ENCODE data around the gene NKD2. TPM values are rescaled to one million over a fixed set of nuclear protein-coding genes. Genes with fewer than 3 reads are reported as not detected.

Gene NKD2
- total RNA-seq, 2 experiments from 2014 or later, result 0.38 TPM

GRCh38 chr5:1012313-1012841 is 3.8 kb downstream of the NKD2 start:
- no peaks in the 10 kb centered on the region for H3K79me2 ChIP-seq (ENCODE audit: insufficient read depth, low read depth, low read length)
- no peaks in the 10 kb centered on the region for H3K9me3 ChIP-seq (ENCODE audit: low read length)
- no peaks in the 10 kb centered on the region for H3K36me3 ChIP-seq (ENCODE audit: insufficient read depth, low read length)
- no peaks in the 10 kb centered on the region for H3K9me2 ChIP-seq (ENCODE audit: insufficient read depth, low read length)
- no peak overlapping the region for H3K27ac ChIP-seq (ENCODE audit: low read depth, low read length, poor library complexity, severe bottlenecking)
- no peaks in the 10 kb centered on the region for H3K4me1 ChIP-seq (ENCODE audit: insufficient read depth, low read length, poor library complexity, severe bottlenecking)
- POLR2A ChIA-PET, result no interaction called here
- intact Hi-C loops (cut with micrococcal nuclease; ENCODE audit: unreplicated experiment), result no loop called here
- CTCF ChIA-PET (ENCODE audit: unreplicated experiment), result no interaction called here
- H2AFZ ChIP-seq (ENCODE audit: low read length), result no peak overlapping the region
- H3K4me2 ChIP-seq (ENCODE audit: low read length), result no peak overlapping the region
- no TSS peak for BruUV-seq (replicated peaks)
- H4K20me1 ChIP-seq (ENCODE audit: insufficient read depth, low read length), result no peaks in the 10 kb centered on the region
- TF ChIP-seq EZH2phosphoT487 (IDR thresholded peaks at IDR 0.05; ENCODE audit: borderline replicate concordance, low read depth, low read length) (no peak), CTCF (conservative IDR thresholded peaks at IDR 0.05; ENCODE audit: low read length) (no peak)
- H3K4me3 ChIP-seq (ENCODE audit: low read depth, low read length, poor library complexity, severe bottlenecking), result no peak overlapping the region
- no peak for DNase-seq (ENCODE audit: low spot score)

- no peak overlapping the region for H2AFZ ChIP-seq (ENCODE audit: low read length)
- no peak for DNase-seq (ENCODE audit: low spot score)
- no TSS peak for BruUV-seq (replicated peaks)
- H3K9me2 ChIP-seq (ENCODE audit: insufficient read depth, low read length), result no peaks in the 10 kb centered on the region
- H3K27ac ChIP-seq (ENCODE audit: low read depth, low read length, poor library complexity, severe bottlenecking), result no peak overlapping the region
- H3K9me3 ChIP-seq (ENCODE audit: low read length), result no peaks in the 10 kb centered on the region
- no peak for TF ChIP-seq EZH2phosphoT487 (IDR thresholded peaks at IDR 0.05; ENCODE audit: borderline replicate concordance, low read depth, low read length)
- no peak for TF ChIP-seq CTCF (conservative IDR thresholded peaks at IDR 0.05; ENCODE audit: low read length)
- H3K4me2 ChIP-seq (ENCODE audit: low read length), result no peak overlapping the region
- intact Hi-C loops (cut with micrococcal nuclease; ENCODE audit: unreplicated experiment), result no loop called here
- no peaks in the 10 kb centered on the region for H4K20me1 ChIP-seq (ENCODE audit: insufficient read depth, low read length)
- no peaks in the 10 kb centered on the region for H3K36me3 ChIP-seq (ENCODE audit: insufficient read depth, low read length)
- CTCF ChIA-PET (ENCODE audit: unreplicated experiment), result no interaction called here
- H3K4me1 ChIP-seq (ENCODE audit: insufficient read depth, low read length, poor library complexity, severe bottlenecking), result no peaks in the 10 kb centered on the region
- POLR2A ChIA-PET, result no interaction called here
- H3K4me3 ChIP-seq (ENCODE audit: low read depth, low read length, poor library complexity, severe bottlenecking), result no peak overlapping the region
- H3K79me2 ChIP-seq (ENCODE audit: insufficient read depth, low read depth, low read length), result no peaks in the 10 kb centered on the region
Measured at GRCh38 chr5:1012900-1013237, 4.3 kb downstream of the NKD2 start.

GRCh38 chr5:1013238-1013947 is 4.8 kb downstream of the NKD2 start:
- no peak overlapping the region for H3K4me3 ChIP-seq (ENCODE audit: low read depth, low read length, poor library complexity, severe bottlenecking)
- no peaks in the 10 kb centered on the region for H3K36me3 ChIP-seq (ENCODE audit: insufficient read depth, low read length)
- no peak for DNase-seq (ENCODE audit: low spot score)
- CTCF ChIA-PET (ENCODE audit: unreplicated experiment), result no interaction called here
- H3K4me1 ChIP-seq (ENCODE audit: insufficient read depth, low read length, poor library complexity, severe bottlenecking), result no peaks in the 10 kb centered on the region
- TF ChIP-seq CTCF (conservative IDR thresholded peaks at IDR 0.05; ENCODE audit: low read length), result no peak
- POLR2A ChIA-PET, result no interaction called here
- H3K4me2 ChIP-seq (ENCODE audit: low read length), result no peak overlapping the region
- no peak overlapping the region for H2AFZ ChIP-seq (ENCODE audit: low read length)
- no peaks in the 10 kb centered on the region for H3K9me3 ChIP-seq (ENCODE audit: low read length)
- H3K27ac ChIP-seq (ENCODE audit: low read depth, low read length, poor library complexity, severe bottlenecking), result no peak overlapping the region
- no peaks in the 10 kb centered on the region for H4K20me1 ChIP-seq (ENCODE audit: insufficient read depth, low read length)
- no peaks in the 10 kb centered on the region for H3K9me2 ChIP-seq (ENCODE audit: insufficient read depth, low read length)
- intact Hi-C loops (cut with micrococcal nuclease; ENCODE audit: unreplicated experiment), result no loop called here
- no peaks in the 10 kb centered on the region for H3K79me2 ChIP-seq (ENCODE audit: insufficient read depth, low read depth, low read length)
- no TSS peak for BruUV-seq (replicated peaks)

All from OCI-LY7 (cell line).